DMS79 treated with DMSO at 0.1 percent for 48 hours (cell line): ENCODE data around the gene PRPF8.

ENCODE experiments used
- DNase-seq: peaks from one replicate; lab custom pipeline; 2025; lab: John Stamatoyannopoulos, UW

The PRPF8 gene

DNA sequence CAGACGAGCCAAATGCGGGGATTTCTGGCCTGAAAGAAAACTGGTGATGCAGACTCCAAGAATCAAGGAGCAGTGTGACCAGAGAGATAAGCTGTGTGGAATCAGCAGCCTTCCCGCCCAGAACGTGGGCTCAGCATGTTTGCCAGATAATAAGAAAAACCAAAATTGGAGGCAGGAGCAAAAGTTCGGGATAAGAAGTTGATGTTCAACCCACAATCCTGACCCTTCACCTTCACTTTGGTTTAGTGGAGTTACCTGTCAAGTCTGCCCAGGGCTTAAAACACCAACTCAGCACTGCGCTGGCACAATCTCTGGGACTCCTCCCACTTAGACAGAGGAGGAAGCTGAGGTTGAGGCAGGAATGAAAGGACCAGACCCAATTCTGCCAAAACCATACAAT is 59.1 kb downstream of the PRPF8 start:
- no peak for DNase-seq

GRCh38 chr17:1625053-1625452 is 59.6 kb downstream of the PRPF8 start:
- no peak for DNase-seq

- DNase-seq = no peak
These were observed 60.0 kb downstream of the PRPF8 start for GRCh38 chr17:1624650-1625049.

GRCh38 chr17:1623057-1623630 is 61.5 kb downstream of the PRPF8 start:
- no peak for DNase-seq

- no peak for DNase-seq
These were observed 63.3 kb downstream of the PRPF8 start for GRCh38 chr17:1621273-1621954.

GRCh38 chr17:1620486-1620885 is 64.2 kb downstream of the PRPF8 start:
- no peak for DNase-seq

- DNase-seq = no peak
These were observed 67.0 kb downstream of the PRPF8 start for GRCh38 chr17:1617620-1618174.

- no peak for DNase-seq
These were observed 68.6 kb downstream of the PRPF8 start for GRCh38 chr17:1616101-1616500.

- DNase-seq = no peak
These were observed 72.3 kb downstream of the PRPF8 start for GRCh38 chr17:1612400-1612799.

GRCh38 chr17:1611715-1612114 is 73.0 kb downstream of the PRPF8 start:
- DNase-seq = no peak

DNA sequence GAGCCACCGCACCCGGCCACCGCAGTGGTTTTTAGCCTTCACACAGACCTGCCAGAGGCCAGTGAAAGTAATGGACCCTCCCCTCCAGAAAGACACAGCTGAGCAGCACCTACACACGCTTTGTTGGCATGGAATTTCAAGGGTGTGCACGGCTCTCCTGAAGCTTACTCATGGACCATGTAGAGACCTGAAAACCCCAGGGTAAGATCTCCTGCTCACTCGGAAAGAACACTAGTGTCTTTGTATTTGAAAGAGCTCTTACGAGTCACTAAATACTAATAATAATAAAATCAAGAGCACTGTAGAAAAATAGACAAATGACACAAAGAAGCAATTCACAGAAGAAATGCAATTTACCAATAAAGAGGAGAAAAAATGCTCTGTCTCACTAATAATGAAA is 76.0 kb downstream of the PRPF8 start:
- DNase-seq = no peak

- DNase-seq = no peak
These were observed 76.7 kb downstream of the PRPF8 start for GRCh38 chr17:1607971-1608320.

DNA sequence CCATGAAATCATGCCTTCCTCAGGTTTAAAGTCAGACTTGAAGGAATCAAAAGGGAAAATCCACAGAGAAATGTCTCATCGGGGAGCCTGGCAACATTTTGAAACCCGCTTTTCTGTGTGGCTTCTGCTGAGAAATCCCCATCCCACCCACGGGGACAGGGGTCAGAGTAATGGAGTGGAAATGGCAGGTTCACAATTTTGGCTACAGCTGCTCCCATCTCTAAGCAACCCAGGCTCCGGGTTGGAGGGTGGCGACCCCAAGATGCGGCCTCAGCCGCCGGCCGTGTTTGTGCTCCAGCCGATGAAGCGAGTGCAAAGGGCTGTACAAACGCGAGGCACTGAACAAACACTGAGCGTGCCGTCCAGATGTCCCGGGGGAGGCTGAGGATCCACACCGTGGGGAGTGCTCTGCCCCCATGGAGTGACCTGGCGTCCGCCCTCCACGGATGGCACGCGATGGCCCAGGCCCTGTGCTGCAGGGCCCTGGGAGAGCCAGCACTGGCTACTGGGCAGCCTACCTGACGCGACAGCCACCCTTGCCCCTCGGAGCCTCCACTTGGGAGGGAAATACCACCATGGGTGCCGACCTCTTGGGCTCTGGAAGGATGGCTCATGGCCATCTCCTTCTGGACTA is 78.2 kb downstream of the PRPF8 start:
- DNase-seq = no peak

GRCh38 chr17:1605681-1606351 is 78.9 kb downstream of the PRPF8 start:
- DNase-seq = no peak

GRCh38 chr17:1604831-1605528 is 79.7 kb downstream of the PRPF8 start:
- DNase-seq = no peak

DNA sequence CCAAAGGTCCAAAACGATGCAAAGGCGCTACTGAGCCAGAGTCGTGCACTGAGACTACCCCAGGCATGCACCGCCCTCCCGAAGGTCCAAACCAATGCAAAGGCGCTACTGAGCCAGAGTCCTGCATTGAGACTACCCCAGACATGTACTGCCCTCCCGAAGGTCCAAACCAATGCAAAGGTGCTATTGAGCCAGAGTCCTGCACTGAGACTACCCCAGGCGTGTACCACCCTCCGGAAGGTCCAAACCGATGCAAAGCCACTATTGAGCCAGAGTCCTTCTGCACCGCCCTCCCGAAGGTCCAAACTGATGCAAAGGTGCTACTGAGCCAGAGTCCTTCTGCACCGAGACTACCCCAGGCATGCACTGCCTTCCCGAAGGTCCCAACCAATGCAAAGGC is 83.1 kb downstream of the PRPF8 start:
- no peak for DNase-seq
